Tibial artery (tissue), 4 donors: ENCODE results near the gene SEZ6L2.
"Not testable (repeated sequence)": the region's sequence is repeated elsewhere in the genome, so short reads cannot be mapped to it uniquely, and the experiment has no call there.

Experiments
- DNase-seq, 2 donors: peaks; one replicate each; pipeline ENCODE4 v3.0.0-alpha.2; 2019
- H3K27ac ChIP-seq, 2 donors: fragments of 200-600 bp; sonication (generic) in 1 of 2; 1 replicate in 1 of 2; 2 replicates in 1 of 2; pipeline ENCODE4 v1.5.1; 2018 to 2019; ENCODE audit warnings: mild to moderate bottlenecking in 1 of 2
- H3K27me3 ChIP-seq, 2 donors: fragments of 200-600 bp; sonication (generic) in 1 of 2; one replicate each; pipeline versions ENCODE4 v1.5.1 to v1.6.0; 2016 to 2019
- H3K36me3 ChIP-seq, 3 donors: fragments of 200-600 bp; sonication (generic) in 2 of 3; one replicate each; pipeline ENCODE4 v1.5.1; 2016 to 2019; ENCODE audit warnings: mild to moderate bottlenecking in 2 of 3
- H3K4me1 ChIP-seq, 4 donors: fragments of 200-600 bp; sonication (generic) in 2 of 4; 1 replicate in 3 of 4; 2 replicates in 1 of 4; pipeline ENCODE4 v1.5.1; 2016 to 2019
- H3K4me3 ChIP-seq, 2 donors: fragments of 200-600 bp; sonication (generic) in 1 of 2; 1 replicate in 1 of 2; 2 replicates in 1 of 2; pipeline ENCODE4 v1.5.1; 2018 to 2019; ENCODE audit warnings: mild to moderate bottlenecking in 2 of 2
- H3K9me3 ChIP-seq, 3 donors: fragments of 200-600 bp; sonication (generic) in 1 of 3; one replicate each; pipeline ENCODE4 v1.5.1; 2016 to 2019
- CTCF ChIP-seq, 2 experiments: fragments of 200-600 bp in 1 of 2; fragments of 450-650 bp in 1 of 2; IDR thresholded peaks; one replicate each; pipeline ENCODE4 v1.5.1; 2017 to 2019; ENCODE audit warnings: antibody characterized with exemption in 2 of 2, mild to moderate bottlenecking in 1 of 2, moderate library complexity in 1 of 2
- intact Hi-C: fragments of 100-400 bp; cut with DNase I; formaldehyde crosslinking; loops from one replicate; pipeline ENCODE4 v1.15.0; 2023; ENCODE audit warnings: low total_unique reads

The SEZ6L2 gene

GRCh38 chr16:29835926-29836325 is 63.4 kb downstream of the SEZ6L2 start:
- Histone ChIP-seq H3K9me3 (no peaks in the 10 kb centered on the region), H3K27me3 (no peaks in the 10 kb centered on the region), H3K4me1 (peaks cover 0 to under 1% (median 0%) of the 10 kb centered on the region in 4 donors), H3K36me3 (peaks cover 83 to 97% (median 89%) of the 10 kb centered on the region in 3 donors), H3K27ac (no peak overlapping the region), H3K4me3 (no peak overlapping the region)
- intact Hi-C loops, result no loop called here
- DNase-seq, result no peak
- TF ChIP-seq CTCF (IDR thresholded peaks at IDR 0.05), result no peak

GRCh38 chr16:29834079-29834478 is 65.3 kb downstream of the SEZ6L2 start:
- no peak overlapping the region for H3K27ac ChIP-seq
- no peaks in the 10 kb centered on the region for H3K9me3 ChIP-seq
- intact Hi-C loops, result no loop called here
- H3K4me1 ChIP-seq, result peaks cover 0 to 11% (median 0%) of the 10 kb centered on the region in 4 donors
- no peak for TF ChIP-seq CTCF (IDR thresholded peaks at IDR 0.05)
- DNase-seq, result no peak
- peaks cover 72 to 93% (median 74%) of the 10 kb centered on the region in 3 donors for H3K36me3 ChIP-seq
- H3K27me3 ChIP-seq, result no peaks in the 10 kb centered on the region
- no peak overlapping the region for H3K4me3 ChIP-seq

- H3K27me3 ChIP-seq, intact Hi-C loops, DNase-seq, H3K9me3 ChIP-seq, H3K27ac ChIP-seq, H3K4me3 ChIP-seq: not testable (repeated sequence)
- Histone ChIP-seq H3K36me3 (peaks cover 64 to 85% (median 65%) of the 10 kb centered on the region in 3 donors), H3K4me1 (peaks cover 0 to 11% (median 0%) of the 10 kb centered on the region in 4 donors)
Observed at GRCh38 chr16:29833219-29833618, 66.1 kb downstream of the SEZ6L2 start.

DNA sequence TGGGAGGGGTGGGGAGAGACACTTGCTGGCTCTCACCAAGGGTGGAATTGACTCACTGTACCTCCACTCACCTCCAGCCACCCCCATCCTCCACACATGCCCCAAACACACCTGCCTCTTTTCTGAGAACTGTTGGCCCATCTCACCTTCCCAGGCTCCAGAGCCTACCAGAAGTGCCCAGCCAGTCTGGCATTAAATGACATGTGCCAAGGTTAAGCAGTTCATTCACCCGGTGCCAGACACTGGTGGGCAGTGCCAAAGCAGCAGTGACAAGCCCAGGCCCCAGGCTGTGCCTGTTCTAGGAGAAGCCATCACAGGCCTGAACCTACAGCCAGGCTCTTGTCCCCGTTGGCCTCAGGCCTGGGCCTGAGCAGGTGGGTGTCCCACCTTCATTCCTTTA is 67.9 kb downstream of the SEZ6L2 start:
- Histone ChIP-seq H3K27ac (no peak overlapping the region), H3K36me3 (peaks cover 48 to 67% (median 48%) of the 10 kb centered on the region in 3 donors)

DNA sequence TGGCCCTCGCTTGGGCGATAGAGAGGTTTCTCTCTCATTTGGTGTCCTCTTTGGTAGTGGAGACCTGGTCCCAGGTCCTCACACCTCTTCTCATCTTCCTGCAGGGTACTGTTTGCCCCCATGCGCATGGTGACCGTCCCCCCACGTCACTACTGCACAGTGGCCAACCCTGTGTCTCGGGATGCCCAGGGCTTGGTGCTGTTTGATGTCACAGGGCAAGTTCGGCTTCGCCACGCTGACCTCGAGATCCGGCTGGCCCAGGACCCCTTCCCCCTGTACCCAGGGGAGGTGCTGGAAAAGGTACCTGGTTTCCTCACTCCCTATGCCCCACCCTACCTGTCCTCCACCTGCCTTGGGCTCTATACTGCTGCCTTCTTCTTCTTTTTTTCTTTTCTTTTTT is 68.6 kb downstream of the SEZ6L2 start:
- Histone ChIP-seq H3K27ac (no peak overlapping the region), H3K36me3 (peaks cover 42 to 60% (median 43%) of the 10 kb centered on the region in 3 donors), H3K4me3 (no peak overlapping the region), H3K27me3 (no peaks in the 10 kb centered on the region), H3K4me1 (peaks cover 0 to 27% (median 9%) of the 10 kb centered on the region in 4 donors), H3K9me3 (no peaks in the 10 kb centered on the region)
- intact Hi-C loops, result no loop called here
- TF ChIP-seq CTCF (IDR thresholded peaks at IDR 0.05), result no peak
- DNase-seq, result no peak

More for the DNA sequence above, 67.9 kb downstream of the SEZ6L2 start:
- Histone ChIP-seq H3K9me3 (no peaks in the 10 kb centered on the region), H3K4me1 (peaks cover 0 to 21% (median 4%) of the 10 kb centered on the region in 4 donors), H3K4me3 (no peak overlapping the region), H3K27me3 (no peaks in the 10 kb centered on the region)
- intact Hi-C loops, result no loop called here
- DNase-seq, result no peak
- no peak for TF ChIP-seq CTCF (IDR thresholded peaks at IDR 0.05)

DNA sequence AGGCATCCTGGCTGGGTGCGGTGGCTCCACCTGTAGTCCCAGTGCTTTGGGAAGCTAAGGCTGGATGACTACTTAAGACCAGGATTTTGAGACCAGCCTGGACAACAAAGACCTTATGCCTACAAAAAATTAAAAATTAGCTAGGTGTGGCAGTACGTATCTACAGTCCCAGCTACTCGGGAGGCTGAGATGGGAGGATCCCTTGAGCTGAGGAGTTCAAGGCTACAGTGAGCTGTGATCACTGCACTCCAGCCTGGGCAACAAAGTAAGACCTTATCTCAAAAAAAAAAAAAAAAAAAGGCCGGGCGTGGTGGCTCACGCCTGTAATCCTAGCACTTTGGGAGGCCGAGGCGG is 73.0 kb downstream of the SEZ6L2 start:
- peaks cover 5 to 19% (median 11%) of the 10 kb centered on the region in 3 donors for H3K36me3 ChIP-seq
- intact Hi-C loops, result loop anchor here (5.0 kb wide), 1 partner anchor 36 kb away; the partner anchor contains the start of gene CDIPT
- peaks cover 7 to 67% (median 51%) of the 10 kb centered on the region in 4 donors for H3K4me1 ChIP-seq
- no peak for DNase-seq
- no peaks in the 10 kb centered on the region for H3K27me3 ChIP-seq
- no peaks in the 10 kb centered on the region for H3K9me3 ChIP-seq
- no peak for TF ChIP-seq CTCF (IDR thresholded peaks at IDR 0.05)
- H3K27ac ChIP-seq, result peak overlapping the region; percentile 60 to 64
- H3K4me3 ChIP-seq, result no peak overlapping the region
